GM11168 (cell line): ENCODE results near the gene MRPL44.

Experiments
- in situ Hi-C: fragments of 300-500 bp; cut with MboI; formaldehyde crosslinking; loops from one replicate; pipeline ENCODE4 v1.12.0; 2022; ENCODE audit warnings: low sequenced_read_pairs; ENCODE audit not compliant: unreplicated experiment

The MRPL44 gene

DNA sequence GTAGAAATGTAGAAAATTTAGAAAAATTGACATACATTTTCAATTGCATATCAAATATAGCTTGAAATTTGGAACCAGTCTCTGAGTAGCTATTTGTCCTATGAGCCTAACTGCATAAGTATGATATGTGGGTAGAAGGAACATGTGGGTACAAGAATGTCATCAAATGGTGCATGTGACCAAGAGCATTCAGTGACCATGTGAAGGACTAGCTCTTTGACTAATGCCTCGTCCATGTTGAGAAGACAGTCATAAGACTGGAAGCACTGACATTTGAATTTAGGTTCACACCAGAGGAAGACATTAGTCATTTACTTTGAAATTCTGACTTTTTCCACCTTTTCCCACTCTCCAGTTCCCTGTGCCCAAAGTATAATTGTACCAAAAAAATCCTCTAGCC, 12.6 kb downstream of the MRPL44 start:
- in situ Hi-C loops, result no loop called here

DNA sequence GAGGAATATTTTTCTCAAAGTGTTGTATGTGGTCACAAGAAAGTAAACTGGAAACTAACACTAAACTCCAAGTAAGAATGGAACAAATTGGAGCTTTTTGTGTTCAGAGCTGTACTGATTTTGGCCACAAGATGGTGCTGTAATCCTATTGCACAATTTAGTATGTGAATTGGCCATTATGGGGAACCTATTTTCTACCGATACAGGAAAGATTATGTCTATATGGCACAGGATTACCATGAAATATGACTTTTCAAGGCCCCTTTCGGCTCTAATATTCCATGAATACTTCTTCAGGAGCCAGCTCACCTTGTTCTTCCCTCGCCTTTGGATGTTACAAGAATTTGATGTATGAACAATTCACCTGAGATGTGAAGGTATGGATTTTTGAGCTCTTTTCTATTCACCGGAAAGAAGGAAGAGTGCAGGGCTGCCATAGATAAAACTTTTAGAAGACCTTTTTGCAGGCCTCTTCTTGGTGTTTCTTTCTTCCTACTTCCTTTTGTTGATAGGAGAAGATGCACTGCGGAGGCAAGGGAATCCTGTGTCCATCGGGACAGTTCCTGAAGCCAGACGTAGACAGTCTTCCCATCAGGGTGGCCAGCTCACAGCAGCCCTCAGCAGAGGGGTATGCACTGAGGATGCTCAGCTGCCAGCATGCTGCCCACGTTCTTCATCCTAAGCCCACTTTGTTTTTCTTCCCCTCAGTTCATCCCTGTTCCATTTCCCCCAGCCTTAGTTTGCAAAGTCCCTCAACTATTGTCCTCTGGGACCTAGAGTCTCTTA, 13.3 kb downstream of the MRPL44 start:
- in situ Hi-C loops, result no loop called here

DNA sequence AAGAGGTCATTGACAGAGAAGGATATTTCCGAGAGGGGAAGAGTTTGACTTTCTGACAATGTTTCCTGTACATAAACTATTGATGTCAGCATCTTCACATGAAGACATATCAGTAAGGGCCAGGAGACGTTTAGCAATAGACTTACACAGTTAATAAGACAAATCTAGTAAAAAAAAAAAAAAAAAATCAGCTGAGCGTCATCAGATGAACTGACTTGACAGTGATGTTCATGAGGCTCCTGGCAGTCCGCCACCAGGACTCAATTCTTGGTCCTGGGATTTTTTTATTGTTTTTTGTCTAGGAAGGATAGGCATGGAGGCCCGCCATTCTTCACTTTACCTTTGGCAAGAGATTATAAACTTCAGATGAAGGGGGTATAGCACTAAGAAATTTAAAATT, 14.5 kb downstream of the MRPL44 start:
- in situ Hi-C loops, result no loop called here

DNA sequence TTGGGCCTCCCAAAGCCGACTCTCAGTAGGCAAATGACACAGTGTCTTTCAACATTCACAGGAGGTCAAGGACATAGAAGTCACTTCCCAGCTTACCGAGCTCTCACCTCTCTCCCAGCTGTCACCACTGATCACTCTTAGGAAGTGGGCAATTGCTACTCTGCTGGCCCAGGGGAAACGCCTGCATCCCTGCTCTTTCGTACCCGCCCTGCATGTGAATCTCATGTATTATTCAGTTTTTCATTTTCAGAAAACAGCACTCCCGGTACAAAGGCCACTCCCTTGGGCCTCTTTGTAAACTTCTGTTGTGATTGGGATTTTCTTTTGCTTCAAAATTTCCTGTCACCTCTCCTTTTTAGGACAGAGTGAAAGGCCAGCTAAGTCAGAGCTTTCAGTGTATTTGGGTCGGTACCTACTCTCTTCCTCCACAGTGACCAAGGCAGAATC, 15.4 kb downstream of the MRPL44 start:
- in situ Hi-C loops, result no loop called here

DNA sequence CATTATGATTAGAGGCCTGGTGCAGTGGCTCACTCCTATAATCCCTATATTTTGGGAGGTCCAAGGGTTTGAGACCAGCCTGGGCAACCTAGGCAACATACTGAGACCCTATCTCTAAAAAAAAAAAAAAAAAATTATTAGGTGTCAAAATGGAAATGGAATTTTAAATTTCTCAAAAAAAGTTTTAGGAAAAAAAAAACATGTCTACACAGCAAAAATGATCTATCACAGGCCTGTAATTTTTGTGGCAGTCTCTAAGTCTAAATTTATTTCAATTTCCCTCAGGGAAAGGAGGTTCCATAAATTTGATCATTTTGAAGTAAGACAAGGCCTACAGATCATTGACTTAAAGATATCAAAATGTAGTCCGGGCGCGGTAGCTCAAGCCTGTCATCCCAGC, 16.3 kb downstream of the MRPL44 start:
- in situ Hi-C loops, result no loop called here

DNA sequence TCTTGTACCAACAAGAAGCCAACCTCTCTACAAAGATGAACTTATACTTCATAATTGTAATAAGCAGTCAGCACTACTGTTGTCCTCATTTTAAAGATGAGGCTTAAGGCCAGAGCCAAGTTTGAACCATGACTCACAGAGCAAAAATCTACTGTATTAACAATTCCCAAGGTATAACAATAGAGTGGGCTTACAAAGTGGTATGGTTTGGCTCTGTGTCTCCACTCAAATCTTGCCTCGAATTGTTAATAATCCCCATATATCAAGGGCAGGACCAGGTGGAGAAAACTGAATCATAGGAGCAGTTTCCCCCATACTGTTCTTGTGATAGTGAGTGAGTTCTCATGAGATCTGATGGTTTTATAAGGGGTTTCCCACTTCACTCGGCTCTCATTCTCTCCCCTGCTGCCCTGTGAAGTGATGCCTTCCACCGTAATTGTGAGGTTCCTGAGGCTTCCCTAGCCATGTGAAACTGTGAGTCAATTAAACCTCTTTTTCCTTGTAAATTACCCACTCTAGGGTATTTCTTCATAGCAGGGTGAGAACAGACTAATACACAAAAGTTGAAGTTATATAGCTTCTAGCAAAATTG, 19.5 kb downstream of the MRPL44 start:
- in situ Hi-C loops, result loop anchor here (25.0 kb wide), 1 partner anchor 686 kb away; no protein-coding TSS in a partner anchor

DNA sequence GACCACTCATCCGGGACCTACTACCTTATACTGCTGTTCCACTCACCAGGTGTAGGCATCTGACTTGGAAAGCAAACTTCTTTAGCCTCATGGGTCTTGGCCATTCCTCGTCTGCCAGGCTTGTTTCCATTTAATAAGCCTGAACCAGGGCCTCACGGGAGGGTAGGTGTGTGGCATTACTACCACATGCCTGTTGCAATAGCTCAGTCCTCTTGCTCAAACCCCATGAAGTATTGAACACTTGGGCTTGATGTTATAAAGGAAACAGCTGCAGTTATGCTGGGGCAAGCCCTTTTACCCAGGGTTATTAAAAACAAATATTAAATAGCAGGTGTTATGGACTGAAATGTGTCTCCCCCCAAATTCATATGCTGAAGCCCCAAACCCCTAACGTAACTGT, 21.2 kb downstream of the MRPL44 start:
- in situ Hi-C loops, result loop anchor here (25.0 kb wide), 1 partner anchor 684 kb away; no protein-coding TSS in a partner anchor

DNA sequence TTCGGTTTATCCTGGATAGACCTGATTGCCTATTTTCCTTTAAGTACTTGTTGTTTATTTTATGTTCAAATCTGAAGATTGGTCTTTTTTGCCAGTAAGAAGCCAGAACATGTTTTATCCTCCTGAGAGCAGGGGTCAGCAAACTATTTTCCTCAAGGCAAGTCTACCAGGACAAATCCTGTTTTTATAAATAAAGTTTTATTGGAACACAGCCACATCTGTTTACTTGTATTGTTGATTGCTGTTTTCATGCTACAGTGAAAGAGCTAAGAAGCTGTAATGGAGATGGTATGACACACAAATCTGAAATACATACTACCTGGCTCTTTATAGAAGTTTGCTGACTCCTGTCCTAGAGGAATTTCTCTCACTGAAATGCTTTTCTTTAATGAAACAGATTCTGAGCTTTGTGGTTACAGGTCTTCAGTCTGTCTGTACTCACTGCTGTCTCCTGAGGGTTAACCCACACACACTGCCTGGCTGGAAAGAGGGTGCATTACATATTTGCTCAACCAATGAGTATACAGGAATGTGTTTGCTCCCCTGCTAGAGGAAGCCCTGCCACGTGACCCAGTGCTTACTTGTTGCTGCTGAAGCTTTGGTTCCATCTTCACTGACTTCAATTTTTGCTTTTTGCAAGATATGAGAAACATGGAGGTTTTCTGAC, 22.6 kb downstream of the MRPL44 start:
- in situ Hi-C loops, result loop anchor here (25.0 kb wide), 1 partner anchor 682 kb away; no protein-coding TSS in a partner anchor

DNA sequence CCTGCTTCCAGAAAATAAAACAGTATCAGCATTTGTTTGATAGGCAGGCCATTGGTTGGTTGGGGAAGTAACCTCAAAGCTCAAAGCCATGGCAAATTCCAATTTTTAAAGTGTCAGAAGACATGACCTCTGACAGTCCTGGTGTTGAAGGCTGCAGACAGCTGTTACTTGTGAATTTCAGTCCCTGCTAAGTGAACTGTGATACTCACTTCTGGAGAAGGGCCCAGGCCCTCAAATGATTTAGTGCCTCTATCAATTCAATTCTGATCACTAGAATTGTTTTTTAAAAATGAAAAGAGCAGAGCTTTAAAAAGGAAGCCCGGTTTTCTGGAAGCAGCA, 23.1 kb downstream of the MRPL44 start:
- in situ Hi-C loops, result loop anchor here (25.0 kb wide), 1 partner anchor 682 kb away; no protein-coding TSS in a partner anchor

DNA sequence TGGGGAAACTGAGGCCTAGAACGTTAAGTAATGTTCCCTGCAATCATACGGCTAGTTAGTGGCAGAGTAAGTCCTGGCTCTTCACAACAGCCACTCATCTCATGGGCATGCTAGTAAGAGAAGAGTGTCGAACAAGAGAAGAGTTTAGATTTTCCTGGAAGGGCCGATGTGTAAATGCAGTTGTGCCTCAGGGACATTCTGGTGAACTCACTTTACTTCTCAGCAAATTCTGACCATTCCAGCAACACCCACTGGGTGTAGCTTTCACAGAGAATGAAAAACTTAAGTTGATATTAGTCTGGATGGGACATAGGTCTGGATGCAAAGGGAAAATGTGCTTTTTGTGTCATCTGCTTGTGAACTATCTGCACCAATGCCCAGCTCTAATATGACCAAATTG, 23.5 kb downstream of the MRPL44 start:
- in situ Hi-C loops, result loop anchor here (25.0 kb wide), 1 partner anchor 681 kb away; no protein-coding TSS in a partner anchor

DNA sequence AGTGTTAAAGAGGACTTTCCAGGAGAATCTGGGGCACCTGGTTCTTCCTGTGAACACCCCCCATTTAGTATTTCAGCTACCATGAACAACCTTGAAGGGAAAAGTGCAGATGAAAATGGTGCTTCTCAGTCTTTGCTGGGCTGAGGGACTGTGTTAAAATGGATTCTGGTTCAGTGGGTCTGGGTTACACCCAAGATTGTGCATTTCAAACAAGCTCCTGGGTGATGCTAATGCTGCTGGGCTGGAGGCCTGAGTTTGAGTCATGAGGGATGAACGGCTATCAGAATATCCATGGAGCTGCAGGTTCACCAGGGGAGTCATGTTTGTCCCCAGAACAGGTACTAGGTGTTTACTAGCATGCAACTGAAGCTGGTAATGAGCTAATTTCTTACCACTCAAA, 24.0 kb downstream of the MRPL44 start:
- in situ Hi-C loops, result loop anchor here (25.0 kb wide), 1 partner anchor 681 kb away; no protein-coding TSS in a partner anchor

DNA sequence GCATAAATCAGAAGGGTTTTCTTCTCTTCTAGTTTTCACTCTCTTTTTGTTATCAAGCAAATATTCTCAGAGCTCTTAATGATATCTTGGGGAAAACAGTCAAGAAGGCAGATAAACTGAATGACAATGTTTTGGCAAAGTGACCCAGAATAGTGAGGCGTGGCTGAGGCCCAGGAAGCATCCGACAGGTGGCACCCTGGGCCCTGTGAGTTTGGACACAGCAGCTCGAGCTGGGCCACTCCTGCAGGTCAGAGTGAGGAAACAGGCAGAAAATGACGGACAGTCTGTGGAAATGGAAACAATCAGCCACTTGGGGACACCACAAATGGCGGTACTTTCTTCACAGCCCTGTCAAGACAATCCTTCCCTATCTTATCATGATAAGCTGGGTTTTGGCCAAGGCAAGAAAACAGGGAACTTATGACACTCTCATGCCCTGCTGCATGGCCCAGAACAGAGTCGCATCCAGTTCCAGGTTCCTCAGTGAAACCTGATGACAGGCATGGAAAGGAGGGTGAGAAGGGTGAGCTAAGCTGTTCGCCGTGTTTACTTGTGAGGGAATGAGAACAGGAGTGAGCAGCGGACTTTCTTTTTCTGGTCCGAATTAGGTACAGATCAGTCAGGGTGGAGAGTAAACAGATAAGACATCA, 32.1 kb downstream of the MRPL44 start:
- in situ Hi-C loops, result loop anchor here (25.0 kb wide), 1 partner anchor 673 kb away; no protein-coding TSS in a partner anchor

DNA sequence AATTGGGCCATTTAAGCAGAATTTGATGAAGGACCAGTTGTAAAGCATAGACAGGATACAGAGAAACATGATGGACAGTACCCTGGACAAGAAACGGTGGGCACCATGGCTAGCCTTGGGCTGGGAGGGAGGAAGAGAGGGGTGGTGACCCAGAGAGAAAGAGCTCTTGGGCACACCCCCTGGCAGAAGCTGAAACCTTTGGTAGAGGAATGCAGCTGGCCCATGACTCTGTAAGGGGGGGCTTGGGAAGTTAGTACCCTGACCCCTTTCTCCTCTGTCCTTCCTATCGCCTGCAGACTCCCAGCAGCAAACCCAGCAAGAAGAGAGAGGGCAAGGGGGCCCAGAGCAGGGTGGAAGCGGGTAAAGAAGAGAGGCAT, 32.6 kb downstream of the MRPL44 start:
- in situ Hi-C loops, result loop anchor here (10.0 to 25.0 kb wide), 2 partner anchors 295 to 672 kb away; no protein-coding TSS in a partner anchor

DNA sequence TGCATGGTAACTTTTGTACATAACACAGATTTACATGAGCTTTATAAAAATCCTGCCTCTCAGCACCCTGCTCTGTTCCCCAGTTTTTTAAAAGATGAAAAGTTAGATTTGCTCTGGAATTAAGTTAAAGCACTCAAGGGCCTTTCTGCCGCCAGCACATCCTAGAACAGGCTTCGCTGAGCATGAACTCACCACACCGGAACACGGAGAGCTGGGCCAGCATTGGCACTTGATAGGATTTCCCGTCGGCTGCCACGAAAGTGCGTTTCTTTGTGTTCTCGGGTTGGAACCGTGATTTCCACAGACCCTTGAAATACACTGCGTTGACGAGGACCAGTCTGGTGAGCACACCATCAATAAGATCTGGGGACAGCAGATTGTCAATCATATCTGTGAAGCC, 34.3 kb downstream of the MRPL44 start:
- in situ Hi-C loops, result loop anchor here (10.0 to 25.0 kb wide), 2 partner anchors 293 to 671 kb away; no protein-coding TSS in a partner anchor

DNA sequence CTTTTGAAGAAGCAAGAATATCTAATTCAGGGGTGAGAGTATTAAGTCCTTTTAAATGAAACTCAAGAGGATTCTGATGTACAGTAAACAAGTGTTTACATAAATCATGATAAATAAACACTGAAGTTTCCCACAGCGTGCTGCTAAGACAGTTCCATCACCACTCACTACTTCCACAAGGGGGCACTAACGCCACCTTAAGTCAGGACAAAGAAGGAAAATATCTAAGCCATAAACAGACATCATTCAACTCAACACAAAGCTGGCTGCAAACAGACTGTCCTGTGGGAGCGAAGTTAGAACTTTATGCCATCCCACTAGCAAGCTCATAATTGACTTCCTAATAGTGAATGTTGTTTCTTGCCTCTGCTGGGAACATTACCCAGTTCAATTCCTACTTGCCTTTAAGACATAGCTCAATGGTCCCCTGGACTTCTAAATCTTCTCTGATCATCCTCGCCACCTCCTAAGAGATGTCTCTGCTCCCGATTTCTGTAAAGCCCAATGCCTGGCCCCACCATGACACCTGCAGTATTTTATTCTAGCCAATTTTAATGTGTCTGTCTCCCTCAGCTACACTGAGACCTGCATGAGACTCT, 36.5 kb downstream of the MRPL44 start:
- in situ Hi-C loops, result loop anchor here (10.0 to 25.0 kb wide), 2 partner anchors 291 to 669 kb away; no protein-coding TSS in a partner anchor

DNA sequence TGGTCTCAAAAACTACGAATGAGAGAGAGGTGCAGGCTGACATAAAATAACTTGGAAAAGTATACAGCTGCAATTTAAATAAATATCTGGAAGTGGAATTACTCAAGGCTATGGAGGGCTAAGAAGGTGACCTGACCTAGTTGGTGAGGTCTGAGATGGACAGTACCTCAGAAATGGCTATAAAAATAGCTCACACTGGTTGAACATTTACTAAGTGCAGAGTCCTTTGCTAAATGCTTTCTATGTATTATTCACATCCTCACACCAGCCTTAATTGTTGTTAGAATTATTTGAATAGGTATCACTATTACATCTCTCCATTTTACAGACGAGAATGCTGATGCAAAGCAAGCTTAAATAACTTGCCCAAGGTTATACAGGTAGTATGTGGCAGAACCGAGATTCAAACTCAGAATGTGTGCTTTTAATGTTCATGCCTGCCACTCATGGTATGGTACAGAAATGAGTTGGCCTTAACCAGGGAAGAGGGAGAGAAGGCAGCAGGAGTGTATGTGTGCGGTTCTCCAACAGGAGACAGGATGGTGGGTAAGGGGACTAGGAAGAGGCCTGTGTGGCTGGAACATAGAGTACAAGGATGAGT, 37.4 kb downstream of the MRPL44 start:
- in situ Hi-C loops, result loop anchor here (10.0 to 25.0 kb wide), 2 partner anchors 290 to 668 kb away; no protein-coding TSS in a partner anchor

DNA sequence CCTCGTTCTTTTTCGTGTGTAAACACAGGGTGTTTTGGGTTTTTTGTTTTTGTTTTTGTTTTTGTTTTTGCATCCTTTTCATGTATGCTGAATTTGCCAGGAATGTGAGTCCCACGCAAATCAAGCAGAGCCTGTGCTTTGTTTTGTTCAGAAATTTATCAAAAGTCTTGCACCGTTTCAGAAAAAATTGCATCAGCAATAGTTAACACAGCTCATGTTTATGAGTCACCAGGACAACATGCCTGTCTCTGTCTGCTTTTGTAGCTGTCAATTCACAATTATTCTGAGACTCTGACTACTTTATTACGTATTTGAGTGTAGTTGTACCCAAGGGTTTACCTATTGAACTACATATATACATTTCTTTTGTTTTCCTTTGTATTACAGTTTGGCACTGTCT, 38.3 kb downstream of the MRPL44 start:
- in situ Hi-C loops, result loop anchor here (10.0 to 25.0 kb wide), 2 partner anchors 289 to 667 kb away; no protein-coding TSS in a partner anchor

DNA sequence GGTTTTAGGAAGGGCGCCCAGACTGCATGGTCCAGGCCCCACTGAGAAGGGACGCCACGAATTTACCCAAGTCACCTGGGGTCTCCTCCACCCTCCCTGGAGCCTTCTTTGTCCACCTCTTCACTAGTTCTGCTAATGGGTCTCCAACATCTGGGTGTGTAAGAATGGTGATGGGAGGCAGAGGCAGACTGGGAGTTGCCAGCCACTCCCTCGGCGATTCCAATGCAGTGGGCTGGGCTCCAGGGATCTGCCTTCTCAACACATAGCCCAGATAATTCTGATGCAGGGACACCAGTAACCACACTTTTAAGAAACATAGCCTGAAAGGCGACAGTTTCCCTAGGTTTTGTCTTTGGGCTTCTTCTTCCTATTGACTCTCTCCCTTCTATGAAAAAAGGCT, 39.1 kb downstream of the MRPL44 start:
- in situ Hi-C loops, result loop anchor here (10.0 to 25.0 kb wide), 2 partner anchors 288 to 666 kb away; no protein-coding TSS in a partner anchor

DNA sequence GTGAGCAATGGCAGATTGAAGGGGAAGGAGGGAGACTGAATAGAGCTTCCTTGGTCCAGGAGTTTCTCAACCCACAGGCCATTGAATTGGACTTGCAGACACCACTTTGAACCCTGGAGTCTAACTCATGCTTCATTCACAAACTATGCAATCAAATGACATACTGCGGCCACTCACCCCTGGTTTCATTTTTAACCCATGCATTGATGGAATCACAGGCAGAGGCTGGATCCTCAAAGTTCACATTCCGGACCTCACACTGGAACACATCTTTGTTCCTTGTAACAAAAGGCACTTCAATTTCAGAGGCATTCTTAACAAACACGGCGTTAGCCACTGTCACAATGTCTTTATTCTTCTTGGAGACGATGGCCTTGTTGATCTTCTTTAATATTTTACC, 40.7 kb downstream of the MRPL44 start:
- in situ Hi-C loops, result loop anchor here (10.0 to 25.0 kb wide), 2 partner anchors 287 to 664 kb away; no protein-coding TSS in a partner anchor
